SK-N-SH (cell line): Measurements from ENCODE around the gene MARK4. TPM values are rescaled to one million over a fixed set of nuclear protein-coding genes. Genes with fewer than 3 reads are reported as not detected.

ENCODE experiments used
- CTCF ChIA-PET: fragments of 300-600, 350-600 bp; formaldehyde crosslinking; extraction: SDS; loops from one replicate; lab custom pipeline; 2021; lab: Yijun Ruan, JAX
- POLR2A ChIA-PET: fragments of 350-600 bp; sonication (Branson Sonifier 250); formaldehyde crosslinking; extraction: SDS; loops from one replicate; lab custom pipeline; 2020; ENCODE audit warnings: antibody characterized with exemption, inconsistent platforms; lab: Yijun Ruan, JAX
- DNase-seq: peaks from one replicate; pipeline ENCODE4 v3.0.0; 2012
- H2AFZ ChIP-seq: fragments of 200-600 bp; sonication (generic); 2 replicates; pipeline ENCODE4 v1.8.1; 2016; ENCODE audit warnings: antibody characterized with exemption, mild to moderate bottlenecking, low read depth
- H3F3A ChIP-seq: fragments of 200-600 bp; sonication (generic); replicated peaks from 2 replicates; pipeline ENCODE3; 2016; ENCODE audit warnings: antibody characterized with exemption, mild to moderate bottlenecking; ENCODE audit not compliant: insufficient read depth
- H3K27ac ChIP-seq, 2 experiments: fragments of 200-500 bp in 1 of 2; fragments of 200-600 bp in 1 of 2; sonication (Bioruptor generic) in 1 of 2; sonication (generic), shearing (Covaris generic) in 1 of 2; 2 replicates each; pipeline versions ENCODE4 v1.5.1 to v1.6.1; 2014 to 2016; ENCODE audit warnings: low read depth in 2 of 2, inconsistent platforms in 1 of 2, low read length in 1 of 2, mild to moderate bottlenecking in 1 of 2, mixed read lengths in 1 of 2
- H3K27me3 ChIP-seq: fragments of 200-600 bp; sonication (generic), shearing (Covaris generic); 2 replicates; pipeline ENCODE4 v1.6.1; 2016; ENCODE audit warnings: mixed run types; ENCODE audit not compliant: insufficient read depth
- H3K36me3 ChIP-seq, 2 experiments: fragments of 200-500 bp in 1 of 2; fragments of 200-600 bp in 1 of 2; sonication (Bioruptor generic) in 1 of 2; sonication (generic) in 1 of 2; replicated peaks in 1 of 2; 2 replicates each; pipeline versions ENCODE3 to v1.5.1; 2014 to 2016; ENCODE audit warnings: low read length in 1 of 2, mild to moderate bottlenecking in 1 of 2; ENCODE audit not compliant: insufficient read depth in 2 of 2, control insufficient read depth in 1 of 2
- H3K4me1 ChIP-seq, 2 experiments: fragments of 200-500 bp in 1 of 2; fragments of 200-600 bp in 1 of 2; sonication (Bioruptor generic) in 1 of 2; sonication (generic), shearing (Covaris generic) in 1 of 2; 2 replicates each; pipeline versions ENCODE4 v1.5.1 to v1.6.1; 2014 to 2016; ENCODE audit warnings: low read depth in 1 of 2, low read length in 1 of 2, mixed run types in 1 of 2; ENCODE audit not compliant: insufficient read depth in 2 of 2, control insufficient read depth in 1 of 2
- H3K4me2 ChIP-seq: fragments of 200-600 bp; sonication (generic), shearing (Covaris generic); 2 replicates; pipeline ENCODE4 v1.6.1; 2017; ENCODE audit warnings: mixed run types
- H3K4me3 ChIP-seq, 2 experiments: fragments of 200-500 bp in 1 of 2; fragments of 200-600 bp in 1 of 2; sonication (Bioruptor generic) in 1 of 2; sonication (generic), shearing (Covaris generic) in 1 of 2; 2 replicates each; pipeline versions ENCODE4 v1.5.1 to v1.8.1; 2014 to 2016; ENCODE audit warnings: low read depth in 2 of 2, inconsistent platforms in 1 of 2, low read length in 1 of 2, mild to moderate bottlenecking in 1 of 2, mixed read lengths in 1 of 2, moderate library complexity in 1 of 2
- H3K79me2 ChIP-seq: fragments of 200-600 bp; sonication (generic); 2 replicates; pipeline ENCODE4 v1.8.1; 2017; ENCODE audit warnings: mild to moderate bottlenecking; ENCODE audit not compliant: insufficient read depth
- H3K9ac ChIP-seq: fragments of 200-600 bp; sonication (generic); 2 replicates; pipeline ENCODE4 v1.6.1; 2017; ENCODE audit warnings: mixed run types
- H3K9me2 ChIP-seq: fragments of 200-600 bp; sonication (generic); 2 replicates; pipeline ENCODE4 v1.6.1; 2017; ENCODE audit warnings: mixed run types
- H3K9me3 ChIP-seq: fragments of 200-600 bp; sonication (generic); 2 replicates; pipeline ENCODE4 v1.6.1; 2017; ENCODE audit warnings: mixed run types, mild to moderate bottlenecking, moderate library complexity
- H4K20me1 ChIP-seq: fragments of 200-600 bp; sonication (generic); 2 replicates; pipeline ENCODE4 v1.6.1; 2017; ENCODE audit warnings: mild to moderate bottlenecking, mixed run types; ENCODE audit not compliant: insufficient read depth
- EZH2phosphoT487 ChIP-seq: fragments of 200-600 bp; sonication (generic); IDR thresholded peaks from 2 replicates; pipeline ENCODE4 v1.6.1; 2017; ENCODE audit warnings: low read depth, mixed run types, mild to moderate bottlenecking, antibody characterized with exemption, moderate library complexity, borderline replicate concordance
- FOSL2 ChIP-seq: IDR thresholded peaks from 2 replicates; pipeline ENCODE4 v1.4.0; 2012; ENCODE audit warnings: low read depth, mild to moderate bottlenecking, moderate library complexity, borderline replicate concordance
- GABPA ChIP-seq: IDR thresholded peaks from 2 replicates; pipeline ENCODE4 v1.4.0; 2012; ENCODE audit warnings: low read depth, mild to moderate bottlenecking
- MEF2A ChIP-seq: IDR thresholded peaks from 2 replicates; pipeline ENCODE4 v1.4.0; 2012; ENCODE audit warnings: low read depth, borderline replicate concordance
- RCOR1 ChIP-seq: fragments of 150-350 bp; IDR thresholded peaks from 2 replicates; pipeline ENCODE4 v1.6.1; 2017; ENCODE audit warnings: antibody characterized with exemption, low read length
- RFX5 ChIP-seq: IDR thresholded peaks from 2 replicates; pipeline ENCODE4 v1.6.1; 2012; ENCODE audit warnings: mild to moderate bottlenecking, improper control_type of control experiment, low read length
- RXRA ChIP-seq: IDR thresholded peaks from 2 replicates; pipeline ENCODE4 v1.4.0; 2012; ENCODE audit warnings: low read depth, mild to moderate bottlenecking, borderline replicate concordance
- TEAD4 ChIP-seq: IDR thresholded peaks from 2 replicates; pipeline ENCODE4 v1.4.0; 2012; ENCODE audit warnings: mild to moderate bottlenecking, borderline replicate concordance; ENCODE audit not compliant: insufficient read depth
- YY1 ChIP-seq: IDR thresholded peaks from 2 replicates; pipeline ENCODE4 v1.4.0; 2012; ENCODE audit warnings: low read depth, mild to moderate bottlenecking
- WGBS: methylation state at CpG from one replicate; pipeline ENCODE4 v1.1.6; 2017; ENCODE audit warnings: low lambda C conversion rate; 5-methylcytosine and 5-hydroxymethylcytosine counted together
- polyA plus RNA-seq, 3 experiments: library from polyadenylated mRNA; depleted of rRNA; stranded (reverse); fragments of >200 nt; gene quantifications; 2 replicates each; pipeline ENCODE4 v1.2.3, GENCODE V29; 2012
- TF ChIP-seq, protein P1 (sequence below): fragments of 200-600 bp; sonication (generic); IDR thresholded peaks from 2 replicates; pipeline ENCODE4 v1.6.1; 2017; ENCODE audit warnings: antibody characterized with exemption, mild to moderate bottlenecking, moderate library complexity
- TF ChIP-seq, protein P2 (sequence below): fragments of 150-350 bp; IDR thresholded peaks from 2 replicates; pipeline ENCODE4 v1.6.1; 2017; ENCODE audit warnings: antibody characterized with exemption, low read length, low read depth, borderline replicate concordance
- TF ChIP-seq, protein P3 (sequence below): IDR thresholded peaks from 2 replicates; pipeline ENCODE4 v1.4.0; 2012; ENCODE audit warnings: low read depth
- TF ChIP-seq, protein P4 (sequence below): IDR thresholded peaks from 2 replicates; pipeline ENCODE4 v1.4.0; 2012; ENCODE audit warnings: low read depth, borderline replicate concordance

The MARK4 gene
- polyA plus RNA-seq, 1 of the 3 experiments (the other 2 are of a cell fraction), result 16.3 TPM

DNA sequence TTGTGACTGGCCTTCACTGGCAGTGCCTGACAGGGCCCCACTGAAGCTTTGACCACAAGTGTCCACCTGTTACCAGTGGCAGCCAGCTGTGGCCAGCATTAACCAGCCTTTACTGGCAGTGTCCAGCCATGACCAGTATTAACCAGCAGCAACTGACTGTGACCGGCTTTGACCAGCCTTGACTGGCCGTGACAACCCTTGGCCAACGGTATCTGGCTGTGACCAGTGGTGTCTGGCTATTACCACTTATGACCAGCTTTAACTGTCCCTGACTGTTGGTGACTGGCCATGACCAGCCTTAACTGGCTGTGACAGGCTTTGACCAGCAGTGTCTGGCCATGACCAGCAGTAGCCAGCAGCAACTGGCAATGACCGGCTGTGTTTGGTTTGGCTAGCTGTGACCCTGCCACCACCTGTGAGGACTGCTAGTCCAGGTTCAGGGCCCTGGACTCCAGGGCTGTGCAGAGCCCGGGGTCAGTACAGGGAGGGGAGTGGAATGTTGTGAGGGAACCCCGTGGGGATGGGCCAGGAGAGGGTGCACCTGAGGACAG, 39.4 kb downstream of the MARK4 start:
- no peak overlapping the region for H3K4me3 ChIP-seq
- no peaks in the 10 kb centered on the region for H4K20me1 ChIP-seq
- H2AFZ ChIP-seq, result no peak overlapping the region
- H3K36me3 ChIP-seq, result peaks cover 0 to 34% of the 10 kb centered on the region in 2 experiments
- POLR2A ChIA-PET, result no interaction called here
- no peaks in the 10 kb centered on the region for H3K27me3 ChIP-seq
- no peaks in the 10 kb centered on the region for H3K9me2 ChIP-seq
- H3K79me2 ChIP-seq, result no peaks in the 10 kb centered on the region
- H3K4me1 ChIP-seq, result no peaks in the 10 kb centered on the region
- H3K4me2 ChIP-seq, result no peak overlapping the region
- no peaks in the 10 kb centered on the region for H3K9me3 ChIP-seq
- DNase-seq, result no peak
- WGBS, result 97% methylated on average over 5 of the region's 6 CpGs
- CTCF ChIA-PET, result interaction anchor here (1.0 to 1.2 kb wide), 3 partner anchors 17 to 41 kb away, joined by 3 to 4 read pairs (median 4); no protein-coding TSS in a partner anchor
- H3F3A ChIP-seq, result peaks cover 5% of the 10 kb centered on the region
- TF ChIP-seq, protein P1, sequence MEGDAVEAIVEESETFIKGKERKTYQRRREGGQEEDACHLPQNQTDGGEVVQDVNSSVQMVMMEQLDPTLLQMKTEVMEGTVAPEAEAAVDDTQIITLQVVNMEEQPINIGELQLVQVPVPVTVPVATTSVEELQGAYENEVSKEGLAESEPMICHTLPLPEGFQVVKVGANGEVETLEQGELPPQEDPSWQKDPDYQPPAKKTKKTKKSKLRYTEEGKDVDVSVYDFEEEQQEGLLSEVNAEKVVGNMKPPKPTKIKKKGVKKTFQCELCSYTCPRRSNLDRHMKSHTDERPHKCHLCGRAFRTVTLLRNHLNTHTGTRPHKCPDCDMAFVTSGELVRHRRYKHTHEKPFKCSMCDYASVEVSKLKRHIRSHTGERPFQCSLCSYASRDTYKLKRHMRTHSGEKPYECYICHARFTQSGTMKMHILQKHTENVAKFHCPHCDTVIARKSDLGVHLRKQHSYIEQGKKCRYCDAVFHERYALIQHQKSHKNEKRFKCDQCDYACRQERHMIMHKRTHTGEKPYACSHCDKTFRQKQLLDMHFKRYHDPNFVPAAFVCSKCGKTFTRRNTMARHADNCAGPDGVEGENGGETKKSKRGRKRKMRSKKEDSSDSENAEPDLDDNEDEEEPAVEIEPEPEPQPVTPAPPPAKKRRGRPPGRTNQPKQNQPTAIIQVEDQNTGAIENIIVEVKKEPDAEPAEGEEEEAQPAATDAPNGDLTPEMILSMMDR, result no peak
- TF ChIP-seq RXRA, result no peak
- no peak overlapping the region for H3K27ac ChIP-seq
- H3K9ac ChIP-seq, result no peak overlapping the region

DNA sequence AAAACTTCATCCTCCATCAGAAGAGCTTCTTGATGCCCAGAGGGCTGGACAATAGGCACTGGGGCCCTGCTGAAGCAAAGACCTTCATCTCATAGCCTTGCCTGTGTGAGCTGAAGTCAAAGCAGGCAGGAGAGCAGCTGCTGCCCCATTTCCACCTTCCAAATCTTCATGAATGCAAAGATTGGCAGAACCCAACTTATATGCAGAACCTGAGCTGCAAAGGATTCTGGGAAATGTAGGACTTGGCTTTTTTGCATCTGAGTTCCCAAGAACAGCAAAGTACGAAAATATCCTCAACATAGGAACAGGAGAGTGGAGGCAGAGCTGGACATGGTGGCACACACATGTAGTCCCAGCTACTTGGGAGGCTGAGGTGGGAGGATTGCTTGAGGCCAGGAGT, 40.8 kb downstream of the MARK4 start:
- CTCF ChIA-PET, result interaction anchor here (1.0 kb wide), 1 partner anchor 47 kb away, joined by 3 read pairs; no protein-coding TSS in a partner anchor
- POLR2A ChIA-PET, result interaction anchor here (1.1 kb wide), 1 partner anchor 8 kb away, joined by 3 read pairs; no protein-coding TSS in a partner anchor
- no peak for DNase-seq
- Histone ChIP-seq H3K9me2 (no peaks in the 10 kb centered on the region), H4K20me1 (no peaks in the 10 kb centered on the region), H3K9me3 (no peaks in the 10 kb centered on the region), H3F3A (peaks cover 5% of the 10 kb centered on the region), H3K4me1 (no peaks in the 10 kb centered on the region), H3K4me2 (no peak overlapping the region), H3K36me3 (peaks cover 0 to 35% of the 10 kb centered on the region in 2 experiments), H3K9ac (no peak overlapping the region), H3K79me2 (no peaks in the 10 kb centered on the region), H3K27me3 (no peaks in the 10 kb centered on the region), H2AFZ (no peak overlapping the region), H3K27ac (no peak overlapping the region), H3K4me3 (no peak overlapping the region)
- no peak for TF ChIP-seq RCOR1
- no peak for TF ChIP-seq RFX5
- no peak for TF ChIP-seq YY1
- TF ChIP-seq, protein P2, sequence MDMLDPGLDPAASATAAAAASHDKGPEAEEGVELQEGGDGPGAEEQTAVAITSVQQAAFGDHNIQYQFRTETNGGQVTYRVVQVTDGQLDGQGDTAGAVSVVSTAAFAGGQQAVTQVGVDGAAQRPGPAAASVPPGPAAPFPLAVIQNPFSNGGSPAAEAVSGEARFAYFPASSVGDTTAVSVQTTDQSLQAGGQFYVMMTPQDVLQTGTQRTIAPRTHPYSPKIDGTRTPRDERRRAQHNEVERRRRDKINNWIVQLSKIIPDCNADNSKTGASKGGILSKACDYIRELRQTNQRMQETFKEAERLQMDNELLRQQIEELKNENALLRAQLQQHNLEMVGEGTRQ, result no peak
- no peak for TF ChIP-seq GABPA
- no peak for TF ChIP-seq MEF2A
- TF ChIP-seq, protein P3, sequence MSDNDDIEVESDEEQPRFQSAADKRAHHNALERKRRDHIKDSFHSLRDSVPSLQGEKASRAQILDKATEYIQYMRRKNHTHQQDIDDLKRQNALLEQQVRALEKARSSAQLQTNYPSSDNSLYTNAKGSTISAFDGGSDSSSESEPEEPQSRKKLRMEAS, result no peak
- TF ChIP-seq, protein P4, sequence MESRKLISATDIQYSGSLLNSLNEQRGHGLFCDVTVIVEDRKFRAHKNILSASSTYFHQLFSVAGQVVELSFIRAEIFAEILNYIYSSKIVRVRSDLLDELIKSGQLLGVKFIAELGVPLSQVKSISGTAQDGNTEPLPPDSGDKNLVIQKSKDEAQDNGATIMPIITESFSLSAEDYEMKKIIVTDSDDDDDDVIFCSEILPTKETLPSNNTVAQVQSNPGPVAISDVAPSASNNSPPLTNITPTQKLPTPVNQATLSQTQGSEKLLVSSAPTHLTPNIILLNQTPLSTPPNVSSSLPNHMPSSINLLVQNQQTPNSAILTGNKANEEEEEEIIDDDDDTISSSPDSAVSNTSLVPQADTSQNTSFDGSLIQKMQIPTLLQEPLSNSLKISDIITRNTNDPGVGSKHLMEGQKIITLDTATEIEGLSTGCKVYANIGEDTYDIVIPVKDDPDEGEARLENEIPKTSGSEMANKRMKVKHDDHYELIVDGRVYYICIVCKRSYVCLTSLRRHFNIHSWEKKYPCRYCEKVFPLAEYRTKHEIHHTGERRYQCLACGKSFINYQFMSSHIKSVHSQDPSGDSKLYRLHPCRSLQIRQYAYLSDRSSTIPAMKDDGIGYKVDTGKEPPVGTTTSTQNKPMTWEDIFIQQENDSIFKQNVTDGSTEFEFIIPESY, result no peak
- no peak for TF ChIP-seq FOSL2
- no peak for TF ChIP-seq TEAD4
- TF ChIP-seq EZH2phosphoT487, result no peak
- TF ChIP-seq RXRA, result no peak
- 95% methylated on average over 1 of the region's 1 CpG for WGBS
